ENCODE measurements around the gene IBSP. TPM values are rescaled to one million over a fixed set of nuclear protein-coding genes. Genes with fewer than 3 reads are reported as not detected.
A peak's percentile ranks its signal among the peaks of the same experiment; 100 is the strongest.

The IBSP gene
- polyA plus RNA-seq, 1 donor = 0.03 TPM

DNA sequence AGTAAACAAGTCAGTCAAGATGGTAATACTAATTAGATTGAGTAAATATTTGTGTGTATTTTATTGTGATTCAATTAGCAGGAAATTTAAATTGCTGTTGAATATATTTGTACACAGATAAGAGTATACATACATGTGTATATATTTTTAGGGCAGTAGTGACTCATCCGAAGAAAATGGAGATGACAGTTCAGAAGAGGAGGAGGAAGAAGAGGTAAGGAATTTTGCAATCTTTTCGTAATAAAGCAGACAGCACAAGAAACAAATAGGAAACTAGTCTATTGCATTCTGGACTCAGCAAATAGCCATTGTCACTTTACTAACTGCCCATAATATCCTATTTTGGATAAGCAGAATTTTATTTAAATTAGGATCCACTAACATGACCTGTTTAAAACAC lies 6.6 kb downstream of the IBSP start:
- WGBS (ENCODE audit: insufficient coverage, low lambda C conversion rate) = 78% methylated on average over 1 of the region's 2 CpGs
- Histone ChIP-seq H3K36me3 (ENCODE audit: control insufficient read depth, insufficient read depth, low read length) (no peaks in the 10 kb centered on the region), H3K4me3 (ENCODE audit: low read length) (no peak overlapping the region), H3K27ac (ENCODE audit: low read length) (no peak overlapping the region), H3K4me1 (ENCODE audit: control insufficient read depth, insufficient read depth, low read length) (no peaks in the 10 kb centered on the region), H3K9me3 (ENCODE audit: control insufficient read depth, low read depth, low read length) (no peaks in the 10 kb centered on the region), H3K27me3 (ENCODE audit: control insufficient read depth, insufficient read depth, low read length) (no peaks in the 10 kb centered on the region)
- DNase-seq = no peak

DNA sequence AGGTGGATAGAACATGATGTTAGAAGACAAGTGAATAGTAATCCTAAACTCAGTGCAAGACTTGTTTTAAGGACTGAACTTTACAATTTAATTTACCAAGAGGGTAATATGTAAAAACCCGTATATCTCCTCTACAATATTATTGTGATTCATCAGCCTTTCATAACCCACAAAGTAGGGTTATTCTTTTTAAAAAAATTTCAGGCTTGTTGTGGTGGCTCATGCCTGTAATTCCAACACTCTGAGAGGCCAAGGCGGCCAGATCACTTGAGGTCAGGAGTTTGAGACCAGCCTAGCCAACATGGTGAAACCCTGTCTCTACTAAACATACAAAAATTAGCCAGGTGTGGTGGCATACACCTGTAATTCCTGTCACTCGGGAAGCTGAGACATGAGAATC lies 7.2 kb downstream of the IBSP start:
- 88% methylated on average over 1 of the region's 3 CpGs for WGBS (ENCODE audit: insufficient coverage, low lambda C conversion rate)

DNA sequence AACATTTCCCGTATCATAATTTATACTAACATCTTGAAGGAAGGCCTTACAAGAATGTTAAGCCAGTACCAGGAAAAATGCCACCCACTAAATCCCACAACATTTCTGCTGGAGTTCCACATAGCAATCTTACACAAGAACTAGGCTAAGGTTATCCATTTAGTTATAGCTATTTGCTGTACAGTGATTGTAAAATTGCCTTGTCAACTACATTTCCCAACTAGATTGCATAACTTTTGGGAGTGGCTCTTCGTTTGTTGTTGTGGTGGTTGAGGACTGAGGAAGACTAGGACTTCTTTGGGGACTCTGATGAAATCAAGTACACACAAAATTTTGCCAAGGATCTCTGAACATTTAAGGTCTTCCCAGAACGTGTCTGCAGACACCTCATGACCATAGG lies 8.0 kb downstream of the IBSP start:
- H3K4me1 ChIP-seq (ENCODE audit: control insufficient read depth, insufficient read depth, low read length) = no peaks in the 10 kb centered on the region
- H3K27me3 ChIP-seq (ENCODE audit: control insufficient read depth, insufficient read depth, low read length) = no peaks in the 10 kb centered on the region
- peak in 1 of 2 donors; percentile 7 for DNase-seq
- H3K36me3 ChIP-seq (ENCODE audit: control insufficient read depth, insufficient read depth, low read length) = no peaks in the 10 kb centered on the region
- H3K9me3 ChIP-seq (ENCODE audit: control insufficient read depth, low read depth, low read length) = no peaks in the 10 kb centered on the region
- no peak overlapping the region for H3K4me3 ChIP-seq (ENCODE audit: low read length)
- 67% methylated on average over 3 of the region's 3 CpGs for WGBS (ENCODE audit: insufficient coverage, low lambda C conversion rate)
- no peak overlapping the region for H3K27ac ChIP-seq (ENCODE audit: low read length)

More for the DNA sequence above, 7.2 kb downstream of the IBSP start:
- Histone ChIP-seq H3K36me3 (ENCODE audit: control insufficient read depth, insufficient read depth, low read length) (no peaks in the 10 kb centered on the region), H3K4me1 (ENCODE audit: control insufficient read depth, insufficient read depth, low read length) (no peaks in the 10 kb centered on the region), H3K27ac (ENCODE audit: low read length) (no peak overlapping the region), H3K27me3 (ENCODE audit: control insufficient read depth, insufficient read depth, low read length) (no peaks in the 10 kb centered on the region), H3K9me3 (ENCODE audit: control insufficient read depth, low read depth, low read length) (no peaks in the 10 kb centered on the region), H3K4me3 (ENCODE audit: low read length) (no peak overlapping the region)
- DNase-seq = no peak

DNA sequence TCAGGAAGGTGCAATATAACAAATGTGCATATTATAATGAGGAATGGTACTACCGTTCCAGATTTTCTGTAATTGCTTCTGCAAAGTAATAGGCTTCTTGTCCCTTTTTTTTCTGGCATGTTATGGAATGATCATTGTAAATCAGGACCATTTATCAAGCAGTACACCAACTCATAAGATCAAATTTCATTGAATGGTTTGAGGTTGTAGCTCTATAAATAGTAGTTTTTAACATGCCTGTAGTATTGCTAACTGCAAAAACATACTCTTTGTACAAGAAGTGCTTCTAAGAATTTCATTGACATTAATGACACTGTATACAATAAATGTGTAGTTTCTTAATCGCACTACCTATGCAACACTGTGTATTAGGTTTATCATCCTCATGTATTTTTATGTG lies 12.6 kb downstream of the IBSP start:
- Histone ChIP-seq H3K27ac (ENCODE audit: low read length) (no peak overlapping the region), H3K4me1 (ENCODE audit: control insufficient read depth, insufficient read depth, low read length) (no peaks in the 10 kb centered on the region), H3K9me3 (ENCODE audit: control insufficient read depth, low read depth, low read length) (no peaks in the 10 kb centered on the region), H3K4me3 (ENCODE audit: low read length) (no peak overlapping the region), H3K36me3 (ENCODE audit: control insufficient read depth, insufficient read depth, low read length) (no peaks in the 10 kb centered on the region), H3K27me3 (ENCODE audit: control insufficient read depth, insufficient read depth, low read length) (no peaks in the 10 kb centered on the region)
- DNase-seq = no peak
- 100% methylated on average over 1 of the region's 2 CpGs for WGBS (ENCODE audit: insufficient coverage, low lambda C conversion rate)

DNA sequence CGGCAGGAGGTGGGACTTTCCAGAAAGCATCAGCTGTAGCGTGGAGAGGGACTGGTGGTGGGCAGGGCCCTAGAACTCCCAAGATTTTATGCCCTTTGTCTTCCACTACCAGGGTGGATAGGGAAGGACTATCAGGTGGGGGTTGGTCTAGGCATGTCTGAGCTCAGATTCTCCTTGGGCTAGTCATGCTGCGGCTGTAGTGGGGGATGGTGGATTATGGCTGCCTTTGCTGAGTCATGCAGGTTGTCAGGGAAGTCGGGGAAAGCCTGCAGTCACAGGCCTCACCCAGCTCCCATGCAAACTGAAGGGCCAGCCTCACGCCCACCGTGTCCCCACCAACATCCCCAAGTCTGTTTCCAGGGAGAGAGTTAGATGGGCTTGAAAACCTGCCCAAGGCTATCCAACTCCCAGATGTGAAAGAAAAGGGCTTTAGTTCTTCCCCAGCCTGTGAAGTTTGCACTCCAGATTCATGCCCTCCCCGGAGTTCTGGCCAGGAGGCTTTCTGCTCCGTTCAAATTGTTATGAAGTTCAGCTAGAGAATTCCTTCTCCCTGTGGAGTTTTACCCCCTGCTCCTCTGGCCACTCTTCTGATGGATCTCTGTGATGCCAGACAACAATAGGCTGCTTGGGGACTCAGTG lies 20.0 kb downstream of the IBSP start:
- Histone ChIP-seq H3K27me3 (ENCODE audit: control insufficient read depth, insufficient read depth, low read length) (no peaks in the 10 kb centered on the region), H3K4me1 (ENCODE audit: control insufficient read depth, insufficient read depth, low read length) (no peaks in the 10 kb centered on the region), H3K27ac (ENCODE audit: low read length) (no peak overlapping the region), H3K36me3 (ENCODE audit: control insufficient read depth, insufficient read depth, low read length) (no peaks in the 10 kb centered on the region), H3K9me3 (ENCODE audit: control insufficient read depth, low read depth, low read length) (no peaks in the 10 kb centered on the region), H3K4me3 (ENCODE audit: low read length) (no peak overlapping the region)
- no peak for DNase-seq
- WGBS (ENCODE audit: insufficient coverage, low lambda C conversion rate) = no CpG with 5 or more reads among the region's 8 CpGs

DNA sequence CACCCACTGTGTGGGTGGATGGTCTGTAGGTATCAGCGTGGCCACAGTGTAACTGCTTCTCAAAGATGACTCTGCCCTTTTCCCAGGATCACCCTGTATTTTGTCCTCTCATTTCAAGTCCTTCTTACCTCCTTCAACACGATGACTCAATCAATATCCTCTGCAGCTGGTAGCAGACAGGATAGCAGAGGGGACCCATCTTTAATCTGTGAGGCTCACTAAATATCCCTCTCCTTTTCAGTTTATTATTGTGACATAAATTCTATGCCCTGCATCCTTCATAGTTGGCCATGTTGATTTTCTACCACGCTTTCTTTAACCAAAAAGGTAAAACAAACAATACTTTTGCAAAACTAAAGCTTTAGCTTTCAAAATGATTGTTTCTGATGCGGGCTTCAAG lies 23.8 kb downstream of the IBSP start:
- Histone ChIP-seq H3K4me1 (ENCODE audit: control insufficient read depth, insufficient read depth, low read length) (no peaks in the 10 kb centered on the region), H3K9me3 (ENCODE audit: control insufficient read depth, low read depth, low read length) (no peaks in the 10 kb centered on the region), H3K27me3 (ENCODE audit: control insufficient read depth, insufficient read depth, low read length) (no peaks in the 10 kb centered on the region), H3K4me3 (ENCODE audit: low read length) (no peak overlapping the region), H3K36me3 (ENCODE audit: control insufficient read depth, insufficient read depth, low read length) (no peaks in the 10 kb centered on the region), H3K27ac (ENCODE audit: low read length) (no peak overlapping the region)
- 91% methylated on average over 2 of the region's 4 CpGs for WGBS (ENCODE audit: insufficient coverage, low lambda C conversion rate)
- DNase-seq = no peak

DNA sequence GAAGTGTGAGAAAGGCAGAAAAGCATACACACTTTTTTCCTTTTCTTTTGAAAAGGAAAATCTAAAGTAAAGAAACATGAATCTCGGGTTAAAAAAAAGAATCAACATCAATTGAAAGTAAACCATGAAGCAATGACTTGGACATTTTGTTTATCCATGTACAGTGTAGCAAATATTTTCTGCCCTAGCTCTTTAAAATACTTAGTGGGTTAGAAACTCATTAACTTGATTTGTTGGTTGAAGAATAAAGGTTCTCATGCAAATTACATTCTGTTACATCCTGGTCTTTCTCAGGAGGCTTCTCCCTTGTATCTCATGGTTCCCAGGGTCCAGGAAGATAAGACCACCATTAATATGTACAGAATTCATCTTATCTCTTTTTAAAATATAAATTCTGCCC lies 24.4 kb downstream of the IBSP start:
- no peaks in the 10 kb centered on the region for H3K36me3 ChIP-seq (ENCODE audit: control insufficient read depth, insufficient read depth, low read length)
- WGBS (ENCODE audit: insufficient coverage, low lambda C conversion rate) = no CpG with 5 or more reads among the region's 1 CpG
- no peak overlapping the region for H3K4me3 ChIP-seq (ENCODE audit: low read length)
- H3K27me3 ChIP-seq (ENCODE audit: control insufficient read depth, insufficient read depth, low read length) = no peaks in the 10 kb centered on the region
- DNase-seq = no peak
- H3K4me1 ChIP-seq (ENCODE audit: control insufficient read depth, insufficient read depth, low read length) = no peaks in the 10 kb centered on the region
- no peaks in the 10 kb centered on the region for H3K9me3 ChIP-seq (ENCODE audit: control insufficient read depth, low read depth, low read length)
- H3K27ac ChIP-seq (ENCODE audit: low read length) = no peak overlapping the region

DNA sequence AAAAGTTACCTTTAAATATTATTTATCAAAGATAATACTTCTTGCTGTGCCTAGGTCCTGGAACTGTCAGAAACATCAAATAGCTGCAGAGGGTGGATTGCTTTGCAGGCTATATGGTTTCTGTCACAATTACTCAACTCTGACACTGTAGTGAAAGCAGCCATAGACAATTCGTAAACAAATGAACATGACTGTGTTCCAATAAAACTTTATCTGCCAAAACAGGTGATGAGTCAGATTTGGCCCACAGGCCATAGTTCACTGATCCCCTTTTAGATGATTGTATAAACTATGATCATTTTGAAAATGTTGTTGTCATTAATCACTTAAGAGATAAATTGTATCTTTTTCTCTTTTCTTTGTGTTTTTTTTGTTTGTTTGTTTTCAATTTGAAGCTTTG lies 25.0 kb downstream of the IBSP start:
- no peak for DNase-seq
- Histone ChIP-seq H3K27ac (ENCODE audit: low read length) (no peak overlapping the region), H3K27me3 (ENCODE audit: control insufficient read depth, insufficient read depth, low read length) (no peaks in the 10 kb centered on the region), H3K4me1 (ENCODE audit: control insufficient read depth, insufficient read depth, low read length) (no peaks in the 10 kb centered on the region), H3K36me3 (ENCODE audit: control insufficient read depth, insufficient read depth, low read length) (no peaks in the 10 kb centered on the region), H3K9me3 (ENCODE audit: control insufficient read depth, low read depth, low read length) (no peaks in the 10 kb centered on the region), H3K4me3 (ENCODE audit: low read length) (no peak overlapping the region)
- WGBS (ENCODE audit: insufficient coverage, low lambda C conversion rate) = no CpG with 5 or more reads among the region's 1 CpG

DNA sequence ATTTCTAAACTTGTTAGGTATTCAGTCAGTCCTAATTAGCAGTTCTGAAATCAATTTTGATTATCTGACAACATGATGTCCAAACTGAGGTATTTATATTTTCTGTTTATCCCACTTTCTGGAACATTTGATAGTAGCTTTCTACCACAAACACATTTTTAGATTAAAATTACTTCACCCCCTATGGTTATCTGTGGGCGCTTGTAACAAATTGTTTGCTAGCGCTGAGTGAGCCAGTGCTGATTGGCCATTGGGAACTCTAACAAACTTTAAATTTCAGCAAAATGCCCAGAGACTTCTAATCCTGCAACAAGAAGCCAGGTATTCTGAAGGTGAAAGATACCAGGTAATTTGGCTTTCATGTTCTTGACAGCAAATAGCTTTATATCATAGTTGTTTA lies 33.3 kb downstream of the IBSP start, which contains the start of gene MEPE:
MEPE (plus strand) TSS at position 301 of the 400 bp plus-strand sequence. CDS start 1,746 bp downstream, outside the sequence.
- DNase-seq = no peak
- WGBS (ENCODE audit: insufficient coverage, low lambda C conversion rate) = no CpG with 5 or more reads among the region's 2 CpGs
- H3K4me1 ChIP-seq (ENCODE audit: control insufficient read depth, insufficient read depth, low read length) = no peaks in the 10 kb centered on the region
- no peak within 1 kb of the TSS for H3K27ac ChIP-seq (ENCODE audit: low read length)
- H3K9me3 ChIP-seq (ENCODE audit: control insufficient read depth, low read depth, low read length) = no peaks in the 10 kb centered on the region
- no peak within 1 kb of the TSS for H3K4me3 ChIP-seq (ENCODE audit: low read length)
- no peaks in the 10 kb centered on the region for H3K27me3 ChIP-seq (ENCODE audit: control insufficient read depth, insufficient read depth, low read length)
- H3K36me3 ChIP-seq (ENCODE audit: control insufficient read depth, insufficient read depth, low read length) = no peaks in the 10 kb centered on the region

DNA sequence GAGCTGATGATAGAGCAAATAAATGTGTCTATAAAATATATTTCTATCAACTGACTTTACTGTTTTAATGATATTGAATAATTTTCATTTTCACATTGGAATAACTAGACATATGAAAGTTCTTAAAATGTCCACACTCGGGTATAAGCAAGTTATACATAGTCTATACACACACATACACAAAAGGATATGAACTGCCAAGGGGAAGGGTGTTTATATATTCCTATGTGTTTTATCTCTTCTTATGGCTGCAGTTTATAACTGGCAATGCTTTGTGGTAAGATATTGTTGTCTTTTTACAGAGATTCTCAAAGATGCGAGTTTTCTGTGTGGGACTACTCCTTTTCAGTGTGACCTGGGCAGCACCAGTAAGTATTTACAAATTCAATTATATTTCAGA lies 35.0 kb downstream of the IBSP start:
- Histone ChIP-seq H3K4me3 (ENCODE audit: low read length) (no peak overlapping the region), H3K27me3 (ENCODE audit: control insufficient read depth, insufficient read depth, low read length) (no peaks in the 10 kb centered on the region), H3K4me1 (ENCODE audit: control insufficient read depth, insufficient read depth, low read length) (no peaks in the 10 kb centered on the region), H3K27ac (ENCODE audit: low read length) (no peak overlapping the region), H3K36me3 (ENCODE audit: control insufficient read depth, insufficient read depth, low read length) (no peaks in the 10 kb centered on the region), H3K9me3 (ENCODE audit: control insufficient read depth, low read depth, low read length) (no peaks in the 10 kb centered on the region)
- 80% methylated on average over 1 of the region's 2 CpGs for WGBS (ENCODE audit: insufficient coverage, low lambda C conversion rate)
- no peak for DNase-seq

DNA sequence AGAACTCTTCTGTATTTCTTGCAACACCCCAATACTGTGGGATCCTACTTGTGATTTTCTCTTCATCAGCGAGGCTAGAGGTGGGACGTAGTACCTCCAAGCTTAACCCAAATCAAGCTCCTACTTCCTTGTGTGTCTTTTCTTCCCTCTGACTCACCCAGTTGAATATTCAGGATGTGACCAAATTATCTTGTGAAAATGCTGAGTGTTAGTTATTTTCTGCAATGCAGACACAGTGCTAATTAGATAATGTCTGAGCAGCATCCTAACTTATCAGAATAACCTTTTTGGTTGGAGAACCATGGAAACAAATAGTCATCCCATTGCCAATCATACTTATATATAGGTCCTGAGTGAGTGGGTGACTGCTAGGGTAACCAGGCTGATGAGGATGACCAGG lies 35.8 kb downstream of the IBSP start:
- Histone ChIP-seq H3K9me3 (ENCODE audit: control insufficient read depth, low read depth, low read length) (no peaks in the 10 kb centered on the region), H3K4me1 (ENCODE audit: control insufficient read depth, insufficient read depth, low read length) (no peaks in the 10 kb centered on the region), H3K4me3 (ENCODE audit: low read length) (no peak overlapping the region), H3K36me3 (ENCODE audit: control insufficient read depth, insufficient read depth, low read length) (no peaks in the 10 kb centered on the region), H3K27ac (ENCODE audit: low read length) (no peak overlapping the region), H3K27me3 (ENCODE audit: control insufficient read depth, insufficient read depth, low read length) (peaks cover 2% of the 10 kb centered on the region)
- no peak for DNase-seq
- no CpG with 5 or more reads among the region's 2 CpGs for WGBS (ENCODE audit: insufficient coverage, low lambda C conversion rate)
